ENCODE measurements around the gene CBFA2T3.

Gene CBFA2T3

GRCh38 chr16:88994695-88995094, 17.7 kb upstream of the CBFA2T3 start:
- Mint-ChIP-seq H3K36me3 (peaks cover 8% of the 10 kb centered on the region), H3K9me3 (peaks cover 20% of the 10 kb centered on the region), H3K27me3 (peaks cover 17% of the 10 kb centered on the region), H3K4me1 (peaks cover 5% of the 10 kb centered on the region), H3K4me3 (no peak overlapping the region), H3K27ac (no peak overlapping the region)
- CTCF ChIA-PET: no interaction called here
- DNase-seq: no peak

- Mint-ChIP-seq H3K27me3 (peaks cover 17% of the 10 kb centered on the region), H3K36me3 (peaks cover 7% of the 10 kb centered on the region), H3K4me3 (no peak overlapping the region), H3K4me1 (peaks cover 2% of the 10 kb centered on the region), H3K9me3 (peaks cover 17% of the 10 kb centered on the region), H3K27ac (no peak overlapping the region)
- no peak for DNase-seq
- CTCF ChIA-PET: no interaction called here
Observed at GRCh38 chr16:88993946-88994600, 17.1 kb upstream of the CBFA2T3 start.

- CTCF ChIA-PET: no interaction called here
- Mint-ChIP-seq H3K4me1 (no peaks in the 10 kb centered on the region), H3K27me3 (peaks cover 17% of the 10 kb centered on the region), H3K27ac (no peak overlapping the region), H3K36me3 (peaks cover 6% of the 10 kb centered on the region), H3K9me3 (peaks cover 14% of the 10 kb centered on the region), H3K4me3 (no peak overlapping the region)
- DNase-seq: no peak
Observed at GRCh38 chr16:88993166-88993761, 16.3 kb upstream of the CBFA2T3 start.

- H3K4me3 Mint-ChIP-seq: no peak overlapping the region
- no peaks in the 10 kb centered on the region for H3K4me1 Mint-ChIP-seq
- CTCF ChIA-PET: no interaction called here
- H3K9me3 Mint-ChIP-seq: peaks cover 9% of the 10 kb centered on the region
- H3K36me3 Mint-ChIP-seq: peaks cover 1% of the 10 kb centered on the region
- H3K27ac Mint-ChIP-seq: no peak overlapping the region
- DNase-seq: no peak
- peaks cover 24% of the 10 kb centered on the region for H3K27me3 Mint-ChIP-seq
Observed at GRCh38 chr16:88992351-88993165, 15.6 kb upstream of the CBFA2T3 start.

- Mint-ChIP-seq H3K4me1 (no peaks in the 10 kb centered on the region), H3K36me3 (no peaks in the 10 kb centered on the region), H3K27me3 (peaks cover 24% of the 10 kb centered on the region), H3K9me3 (peaks cover 5% of the 10 kb centered on the region), H3K4me3 (no peak overlapping the region), H3K27ac (no peak overlapping the region)
- CTCF ChIA-PET: no interaction called here
- DNase-seq: no peak
Observed at GRCh38 chr16:88991813-88992350, 14.9 kb upstream of the CBFA2T3 start.

- Mint-ChIP-seq H3K27me3 (peaks cover 20% of the 10 kb centered on the region), H3K4me1 (no peaks in the 10 kb centered on the region), H3K9me3 (peaks cover under 1% of the 10 kb centered on the region), H3K4me3 (no peak overlapping the region), H3K27ac (no peak overlapping the region), H3K36me3 (no peaks in the 10 kb centered on the region)
- CTCF ChIA-PET: no interaction called here
- DNase-seq: no peak
Observed at GRCh38 chr16:88989852-88990547, 13.0 kb upstream of the CBFA2T3 start.

- no peak for DNase-seq
- Mint-ChIP-seq H3K36me3 (no peaks in the 10 kb centered on the region), H3K4me1 (no peaks in the 10 kb centered on the region), H3K27ac (no peak overlapping the region), H3K4me3 (no peak overlapping the region), H3K27me3 (peaks cover 21% of the 10 kb centered on the region), H3K9me3 (no peaks in the 10 kb centered on the region)
- CTCF ChIA-PET: no interaction called here
Observed at GRCh38 chr16:88988980-88989811, 12.2 kb upstream of the CBFA2T3 start.

- Mint-ChIP-seq H3K36me3 (no peaks in the 10 kb centered on the region), H3K4me3 (no peak overlapping the region)
- CTCF ChIA-PET: interaction anchor here (0.8 kb wide), 1 partner anchor 53 kb away, joined by 3 read pairs; no protein-coding TSS in a partner anchor
Observed at GRCh38 chr16:88985521-88985920, 8.5 kb upstream of the CBFA2T3 start.

GRCh38 chr16:88983771-88984687, 7.0 kb upstream of the CBFA2T3 start:
- H3K4me3 Mint-ChIP-seq: no peak overlapping the region

More at GRCh38 chr16:88985521-88985920, 8.5 kb upstream of the CBFA2T3 start:
- Mint-ChIP-seq H3K27ac (no peak overlapping the region), H3K27me3 (peaks cover 23% of the 10 kb centered on the region), H3K4me1 (no peaks in the 10 kb centered on the region), H3K9me3 (no peaks in the 10 kb centered on the region)
- no peak for DNase-seq

GRCh38 chr16:88983165-88983564, 6.2 kb upstream of the CBFA2T3 start:
- Mint-ChIP-seq H3K27ac (no peak overlapping the region), H3K9me3 (no peaks in the 10 kb centered on the region), H3K27me3 (peaks cover 35% of the 10 kb centered on the region), H3K4me1 (no peaks in the 10 kb centered on the region), H3K36me3 (no peaks in the 10 kb centered on the region), H3K4me3 (no peak overlapping the region)
- CTCF ChIA-PET: no interaction called here
- DNase-seq: no peak

More at GRCh38 chr16:88983771-88984687, 7.0 kb upstream of the CBFA2T3 start:
- CTCF ChIA-PET: no interaction called here
- Mint-ChIP-seq H3K9me3 (no peaks in the 10 kb centered on the region), H3K4me1 (no peaks in the 10 kb centered on the region), H3K36me3 (no peaks in the 10 kb centered on the region), H3K27me3 (peaks cover 27% of the 10 kb centered on the region), H3K27ac (no peak overlapping the region)
- no peak for DNase-seq

- no peak for DNase-seq
- Mint-ChIP-seq H3K9me3 (no peaks in the 10 kb centered on the region), H3K27ac (no peak overlapping the region), H3K27me3 (peaks cover 35% of the 10 kb centered on the region), H3K36me3 (no peaks in the 10 kb centered on the region), H3K4me3 (no peak overlapping the region), H3K4me1 (no peaks in the 10 kb centered on the region)
- CTCF ChIA-PET: no interaction called here
Observed at GRCh38 chr16:88982286-88983084, 5.5 kb upstream of the CBFA2T3 start.

GRCh38 chr16:88979353-88980015, 2.5 kb upstream of the CBFA2T3 start:
- no peaks in the 10 kb centered on the region for H3K9me3 Mint-ChIP-seq
- no peak overlapping the region for H3K27ac Mint-ChIP-seq
- H3K27me3 Mint-ChIP-seq: peaks cover 65% of the 10 kb centered on the region
- CTCF ChIA-PET: no interaction called here
- no peaks in the 10 kb centered on the region for H3K36me3 Mint-ChIP-seq
- no peak overlapping the region for H3K4me3 Mint-ChIP-seq
- no peak for DNase-seq
- H3K4me1 Mint-ChIP-seq: no peaks in the 10 kb centered on the region

All from activated naive CD4-positive, alpha-beta T cell treated with anti-CD3 and anti-CD28 coated beads, Interleukin-2, amount 10 ng/mL, durations not matched to agents 7 days and 5 days (primary cell).